HEK293 (cell line): Measurements from ENCODE around the gene AXL.

Source experiments
- KLF16 ChIP-seq: fragments of 450-650 bp; formaldehyde crosslinking; IDR thresholded peaks from 2 replicates; pipeline ENCODE4 v1.5.1; 2017; ENCODE audit warnings: missing biosample characterization, missing genetic modification characterization
- KLF9 ChIP-seq: fragments of 450-650 bp; formaldehyde crosslinking; IDR thresholded peaks from 2 replicates; pipeline ENCODE4 v1.5.1; 2016; ENCODE audit warnings: missing biosample characterization, missing genetic modification characterization, low read depth
- REPIN1 ChIP-seq: fragments of 450-650 bp; formaldehyde crosslinking; IDR thresholded peaks from 2 replicates; pipeline ENCODE4 v1.5.1; 2017; ENCODE audit warnings: missing biosample characterization, missing genetic modification characterization, low read depth
- ZBTB7A ChIP-seq: fragments of 450-650 bp; formaldehyde crosslinking; IDR thresholded peaks from 2 replicates; pipeline ENCODE4 v1.5.1; 2016; ENCODE audit warnings: low read depth, missing biosample characterization, missing genetic modification characterization
- ZFP3 ChIP-seq: fragments of 450-650 bp; formaldehyde crosslinking; IDR thresholded peaks from 2 replicates; pipeline ENCODE4 v1.5.1; 2016; ENCODE audit warnings: low read depth, missing biosample characterization, missing genetic modification characterization
- ZFP41 ChIP-seq: fragments of 450-650 bp; formaldehyde crosslinking; IDR thresholded peaks from 2 replicates; pipeline ENCODE4 v1.5.1; 2016; ENCODE audit warnings: missing biosample characterization, missing genetic modification characterization, borderline replicate concordance
- ZNF157 ChIP-seq: fragments of 450-650 bp; formaldehyde crosslinking; IDR thresholded peaks from 2 replicates; pipeline ENCODE4 v1.5.1; 2016; ENCODE audit warnings: missing biosample characterization, missing genetic modification characterization
- ZNF184 ChIP-seq: fragments of 450-650 bp; IDR thresholded peaks from 2 replicates; pipeline ENCODE4 v1.5.1; 2018; ENCODE audit warnings: missing biosample characterization, mild to moderate bottlenecking, missing genetic modification characterization
- ZNF302 ChIP-seq: fragments of 450-650 bp; formaldehyde crosslinking; IDR thresholded peaks from 2 replicates; pipeline ENCODE4 v1.5.1; 2016; ENCODE audit warnings: missing biosample characterization, missing genetic modification characterization, low read depth
- ZNF433 ChIP-seq: fragments of 450-650 bp; formaldehyde crosslinking; IDR thresholded peaks from 2 replicates; pipeline ENCODE4 v1.5.1; 2016; ENCODE audit warnings: missing biosample characterization, missing genetic modification characterization, low read depth
- ZNF610 ChIP-seq: fragments of 450-650 bp; formaldehyde crosslinking; IDR thresholded peaks from 2 replicates; pipeline ENCODE4 v1.5.1; 2016; ENCODE audit warnings: missing biosample characterization, missing genetic modification characterization, borderline replicate concordance
- ZNF701 ChIP-seq: fragments of 450-650 bp; formaldehyde crosslinking; IDR thresholded peaks from 2 replicates; pipeline ENCODE4 v1.5.1; 2016; ENCODE audit warnings: missing biosample characterization, missing genetic modification characterization
- ZNF792 ChIP-seq: fragments of 450-650 bp; formaldehyde crosslinking; IDR thresholded peaks from 2 replicates; pipeline ENCODE4 v1.5.1; 2016; ENCODE audit warnings: missing biosample characterization, missing genetic modification characterization
- TF ChIP-seq, protein P1 (sequence below): fragments of 450-650 bp; formaldehyde crosslinking; IDR thresholded peaks from 2 replicates; pipeline ENCODE4 v1.5.0; 2017; ENCODE audit warnings: missing biosample characterization, missing genetic modification characterization, borderline replicate concordance
- TF ChIP-seq, protein P2 (sequence below): fragments of 450-650 bp; formaldehyde crosslinking; IDR thresholded peaks from 2 replicates; pipeline ENCODE4 v1.5.1; 2017; ENCODE audit warnings: missing biosample characterization, missing genetic modification characterization
- TF ChIP-seq, protein P3 (sequence below): fragments of 450-650 bp; formaldehyde crosslinking; IDR thresholded peaks from 2 replicates; pipeline ENCODE4 v1.5.1; 2017; ENCODE audit warnings: missing biosample characterization, missing genetic modification characterization
- TF ChIP-seq, protein P4 (sequence below): fragments of 450-650 bp; formaldehyde crosslinking; conservative IDR thresholded peaks from 2 replicates; pipeline ENCODE4 v1.5.1; 2016; ENCODE audit warnings: low read depth, missing biosample characterization, missing genetic modification characterization
- TF ChIP-seq, protein P5 (sequence below): fragments of 450-650 bp; formaldehyde crosslinking; IDR thresholded peaks from 2 replicates; pipeline ENCODE4 v1.5.1; 2016; ENCODE audit warnings: missing biosample characterization, missing genetic modification characterization
- TF ChIP-seq, protein P6 (sequence below): fragments of 450-650 bp; formaldehyde crosslinking; IDR thresholded peaks from 2 replicates; pipeline ENCODE4 v1.5.1; 2016; ENCODE audit warnings: missing biosample characterization, missing genetic modification characterization
- TF ChIP-seq, protein P7 (sequence below): fragments of 450-650 bp; formaldehyde crosslinking; IDR thresholded peaks from 2 replicates; pipeline ENCODE4 v1.5.1; 2016; ENCODE audit warnings: missing biosample characterization, missing genetic modification characterization

The AXL gene

DNA sequence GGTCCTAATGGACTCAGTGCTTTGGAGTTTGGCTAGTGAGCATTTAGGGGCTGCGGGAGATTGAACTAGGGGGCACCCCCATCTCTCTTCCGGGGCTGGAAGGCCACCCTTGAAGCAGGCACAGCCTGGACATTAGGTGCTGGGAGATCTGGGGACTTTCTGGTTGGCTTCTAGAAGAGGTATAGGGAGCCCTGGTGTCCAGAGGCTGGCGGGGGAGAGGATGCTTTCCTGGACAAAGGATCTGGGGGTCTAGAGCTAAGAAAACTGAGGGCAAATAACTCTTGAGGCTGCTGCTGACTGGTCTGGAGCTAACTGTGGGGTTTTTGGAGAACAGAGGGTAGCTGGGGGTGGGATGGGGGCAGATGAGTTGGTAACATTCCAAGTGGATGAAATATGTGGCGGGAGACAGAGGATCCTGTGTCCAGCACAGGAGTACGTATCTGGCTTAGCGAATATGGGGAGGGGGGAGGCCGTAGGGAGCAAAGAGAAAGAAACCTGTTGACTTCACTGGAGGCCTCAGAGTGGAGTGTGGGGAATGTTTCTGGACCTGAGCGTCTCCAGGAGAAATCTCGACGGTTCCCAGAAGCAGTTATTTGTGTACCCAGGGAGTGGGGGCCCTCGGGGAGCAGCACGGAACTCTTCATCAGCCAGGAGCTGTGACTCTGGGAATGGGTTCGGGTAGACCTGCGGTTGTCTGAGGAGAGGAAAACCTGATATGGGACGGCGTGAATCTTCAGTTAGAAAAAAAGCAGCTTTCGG is 46.6 kb downstream of the AXL start (continued):
- TF ChIP-seq, protein P1, sequence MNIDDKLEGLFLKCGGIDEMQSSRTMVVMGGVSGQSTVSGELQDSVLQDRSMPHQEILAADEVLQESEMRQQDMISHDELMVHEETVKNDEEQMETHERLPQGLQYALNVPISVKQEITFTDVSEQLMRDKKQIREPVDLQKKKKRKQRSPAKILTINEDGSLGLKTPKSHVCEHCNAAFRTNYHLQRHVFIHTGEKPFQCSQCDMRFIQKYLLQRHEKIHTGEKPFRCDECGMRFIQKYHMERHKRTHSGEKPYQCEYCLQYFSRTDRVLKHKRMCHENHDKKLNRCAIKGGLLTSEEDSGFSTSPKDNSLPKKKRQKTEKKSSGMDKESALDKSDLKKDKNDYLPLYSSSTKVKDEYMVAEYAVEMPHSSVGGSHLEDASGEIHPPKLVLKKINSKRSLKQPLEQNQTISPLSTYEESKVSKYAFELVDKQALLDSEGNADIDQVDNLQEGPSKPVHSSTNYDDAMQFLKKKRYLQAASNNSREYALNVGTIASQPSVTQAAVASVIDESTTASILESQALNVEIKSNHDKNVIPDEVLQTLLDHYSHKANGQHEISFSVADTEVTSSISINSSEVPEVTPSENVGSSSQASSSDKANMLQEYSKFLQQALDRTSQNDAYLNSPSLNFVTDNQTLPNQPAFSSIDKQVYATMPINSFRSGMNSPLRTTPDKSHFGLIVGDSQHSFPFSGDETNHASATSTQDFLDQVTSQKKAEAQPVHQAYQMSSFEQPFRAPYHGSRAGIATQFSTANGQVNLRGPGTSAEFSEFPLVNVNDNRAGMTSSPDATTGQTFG (tag by site-specific recombination), result no peak
- TF ChIP-seq, protein P2, sequence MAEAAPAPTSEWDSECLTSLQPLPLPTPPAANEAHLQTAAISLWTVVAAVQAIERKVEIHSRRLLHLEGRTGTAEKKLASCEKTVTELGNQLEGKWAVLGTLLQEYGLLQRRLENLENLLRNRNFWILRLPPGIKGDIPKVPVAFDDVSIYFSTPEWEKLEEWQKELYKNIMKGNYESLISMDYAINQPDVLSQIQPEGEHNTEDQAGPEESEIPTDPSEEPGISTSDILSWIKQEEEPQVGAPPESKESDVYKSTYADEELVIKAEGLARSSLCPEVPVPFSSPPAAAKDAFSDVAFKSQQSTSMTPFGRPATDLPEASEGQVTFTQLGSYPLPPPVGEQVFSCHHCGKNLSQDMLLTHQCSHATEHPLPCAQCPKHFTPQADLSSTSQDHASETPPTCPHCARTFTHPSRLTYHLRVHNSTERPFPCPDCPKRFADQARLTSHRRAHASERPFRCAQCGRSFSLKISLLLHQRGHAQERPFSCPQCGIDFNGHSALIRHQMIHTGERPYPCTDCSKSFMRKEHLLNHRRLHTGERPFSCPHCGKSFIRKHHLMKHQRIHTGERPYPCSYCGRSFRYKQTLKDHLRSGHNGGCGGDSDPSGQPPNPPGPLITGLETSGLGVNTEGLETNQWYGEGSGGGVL (tag by site-specific recombination), result peak; percentile 84
- TF ChIP-seq, protein P3, sequence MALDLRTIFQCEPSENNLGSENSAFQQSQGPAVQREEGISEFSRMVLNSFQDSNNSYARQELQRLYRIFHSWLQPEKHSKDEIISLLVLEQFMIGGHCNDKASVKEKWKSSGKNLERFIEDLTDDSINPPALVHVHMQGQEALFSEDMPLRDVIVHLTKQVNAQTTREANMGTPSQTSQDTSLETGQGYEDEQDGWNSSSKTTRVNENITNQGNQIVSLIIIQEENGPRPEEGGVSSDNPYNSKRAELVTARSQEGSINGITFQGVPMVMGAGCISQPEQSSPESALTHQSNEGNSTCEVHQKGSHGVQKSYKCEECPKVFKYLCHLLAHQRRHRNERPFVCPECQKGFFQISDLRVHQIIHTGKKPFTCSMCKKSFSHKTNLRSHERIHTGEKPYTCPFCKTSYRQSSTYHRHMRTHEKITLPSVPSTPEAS (tag by site-specific recombination), result no peak
- TF ChIP-seq, protein P4, sequence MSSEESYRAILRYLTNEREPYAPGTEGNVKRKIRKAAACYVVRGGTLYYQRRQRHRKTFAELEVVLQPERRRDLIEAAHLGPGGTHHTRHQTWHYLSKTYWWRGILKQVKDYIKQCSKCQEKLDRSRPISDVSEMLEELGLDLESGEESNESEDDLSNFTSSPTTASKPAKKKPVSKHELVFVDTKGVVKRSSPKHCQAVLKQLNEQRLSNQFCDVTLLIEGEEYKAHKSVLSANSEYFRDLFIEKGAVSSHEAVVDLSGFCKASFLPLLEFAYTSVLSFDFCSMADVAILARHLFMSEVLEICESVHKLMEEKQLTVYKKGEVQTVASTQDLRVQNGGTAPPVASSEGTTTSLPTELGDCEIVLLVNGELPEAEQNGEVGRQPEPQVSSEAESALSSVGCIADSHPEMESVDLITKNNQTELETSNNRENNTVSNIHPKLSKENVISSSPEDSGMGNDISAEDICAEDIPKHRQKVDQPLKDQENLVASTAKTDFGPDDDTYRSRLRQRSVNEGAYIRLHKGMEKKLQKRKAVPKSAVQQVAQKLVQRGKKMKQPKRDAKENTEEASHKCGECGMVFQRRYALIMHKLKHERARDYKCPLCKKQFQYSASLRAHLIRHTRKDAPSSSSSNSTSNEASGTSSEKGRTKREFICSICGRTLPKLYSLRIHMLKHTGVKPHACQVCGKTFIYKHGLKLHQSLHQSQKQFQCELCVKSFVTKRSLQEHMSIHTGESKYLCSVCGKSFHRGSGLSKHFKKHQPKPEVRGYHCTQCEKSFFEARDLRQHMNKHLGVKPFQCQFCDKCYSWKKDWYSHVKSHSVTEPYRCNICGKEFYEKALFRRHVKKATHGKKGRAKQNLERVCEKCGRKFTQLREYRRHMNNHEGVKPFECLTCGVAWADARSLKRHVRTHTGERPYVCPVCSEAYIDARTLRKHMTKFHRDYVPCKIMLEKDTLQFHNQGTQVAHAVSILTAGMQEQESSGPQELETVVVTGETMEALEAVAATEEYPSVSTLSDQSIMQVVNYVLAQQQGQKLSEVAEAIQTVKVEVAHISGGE, result no peak
- TF ChIP-seq ZNF792 (tag by site-specific recombination) (no peak), KLF9 (tag by site-specific recombination) (no peak), ZNF701 (tag by site-specific recombination) (no peak), ZBTB7A (tag by site-specific recombination) (no peak), ZFP41 (tag by site-specific recombination) (no peak), KLF16 (tag by site-specific recombination) (no peak), ZNF157 (tag by site-specific recombination) (no peak), ZFP3 (no peak), ZNF610 (tag by site-specific recombination) (no peak), ZNF433 (tag by site-specific recombination) (no peak), REPIN1 (no peak), ZNF184 (tag by site-specific recombination) (no peak), ZNF302 (tag by site-specific recombination) (no peak)
- TF ChIP-seq, protein P5, sequence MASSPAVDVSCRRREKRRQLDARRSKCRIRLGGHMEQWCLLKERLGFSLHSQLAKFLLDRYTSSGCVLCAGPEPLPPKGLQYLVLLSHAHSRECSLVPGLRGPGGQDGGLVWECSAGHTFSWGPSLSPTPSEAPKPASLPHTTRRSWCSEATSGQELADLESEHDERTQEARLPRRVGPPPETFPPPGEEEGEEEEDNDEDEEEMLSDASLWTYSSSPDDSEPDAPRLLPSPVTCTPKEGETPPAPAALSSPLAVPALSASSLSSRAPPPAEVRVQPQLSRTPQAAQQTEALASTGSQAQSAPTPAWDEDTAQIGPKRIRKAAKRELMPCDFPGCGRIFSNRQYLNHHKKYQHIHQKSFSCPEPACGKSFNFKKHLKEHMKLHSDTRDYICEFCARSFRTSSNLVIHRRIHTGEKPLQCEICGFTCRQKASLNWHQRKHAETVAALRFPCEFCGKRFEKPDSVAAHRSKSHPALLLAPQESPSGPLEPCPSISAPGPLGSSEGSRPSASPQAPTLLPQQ, result no peak
- TF ChIP-seq, protein P6, sequence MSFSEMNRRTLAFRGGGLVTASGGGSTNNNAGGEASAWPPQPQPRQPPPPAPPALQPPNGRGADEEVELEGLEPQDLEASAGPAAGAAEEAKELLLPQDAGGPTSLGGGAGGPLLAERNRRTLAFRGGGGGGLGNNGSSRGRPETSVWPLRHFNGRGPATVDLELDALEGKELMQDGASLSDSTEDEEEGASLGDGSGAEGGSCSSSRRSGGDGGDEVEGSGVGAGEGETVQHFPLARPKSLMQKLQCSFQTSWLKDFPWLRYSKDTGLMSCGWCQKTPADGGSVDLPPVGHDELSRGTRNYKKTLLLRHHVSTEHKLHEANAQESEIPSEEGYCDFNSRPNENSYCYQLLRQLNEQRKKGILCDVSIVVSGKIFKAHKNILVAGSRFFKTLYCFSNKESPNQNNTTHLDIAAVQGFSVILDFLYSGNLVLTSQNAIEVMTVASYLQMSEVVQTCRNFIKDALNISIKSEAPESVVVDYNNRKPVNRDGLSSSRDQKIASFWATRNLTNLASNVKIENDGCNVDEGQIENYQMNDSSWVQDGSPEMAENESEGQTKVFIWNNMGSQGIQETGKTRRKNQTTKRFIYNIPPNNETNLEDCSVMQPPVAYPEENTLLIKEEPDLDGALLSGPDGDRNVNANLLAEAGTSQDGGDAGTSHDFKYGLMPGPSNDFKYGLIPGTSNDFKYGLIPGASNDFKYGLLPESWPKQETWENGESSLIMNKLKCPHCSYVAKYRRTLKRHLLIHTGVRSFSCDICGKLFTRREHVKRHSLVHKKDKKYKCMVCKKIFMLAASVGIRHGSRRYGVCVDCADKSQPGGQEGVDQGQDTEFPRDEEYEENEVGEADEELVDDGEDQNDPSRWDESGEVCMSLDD, result no peak; the same call in 1 of the 2 replicates
- TF ChIP-seq, protein P7, sequence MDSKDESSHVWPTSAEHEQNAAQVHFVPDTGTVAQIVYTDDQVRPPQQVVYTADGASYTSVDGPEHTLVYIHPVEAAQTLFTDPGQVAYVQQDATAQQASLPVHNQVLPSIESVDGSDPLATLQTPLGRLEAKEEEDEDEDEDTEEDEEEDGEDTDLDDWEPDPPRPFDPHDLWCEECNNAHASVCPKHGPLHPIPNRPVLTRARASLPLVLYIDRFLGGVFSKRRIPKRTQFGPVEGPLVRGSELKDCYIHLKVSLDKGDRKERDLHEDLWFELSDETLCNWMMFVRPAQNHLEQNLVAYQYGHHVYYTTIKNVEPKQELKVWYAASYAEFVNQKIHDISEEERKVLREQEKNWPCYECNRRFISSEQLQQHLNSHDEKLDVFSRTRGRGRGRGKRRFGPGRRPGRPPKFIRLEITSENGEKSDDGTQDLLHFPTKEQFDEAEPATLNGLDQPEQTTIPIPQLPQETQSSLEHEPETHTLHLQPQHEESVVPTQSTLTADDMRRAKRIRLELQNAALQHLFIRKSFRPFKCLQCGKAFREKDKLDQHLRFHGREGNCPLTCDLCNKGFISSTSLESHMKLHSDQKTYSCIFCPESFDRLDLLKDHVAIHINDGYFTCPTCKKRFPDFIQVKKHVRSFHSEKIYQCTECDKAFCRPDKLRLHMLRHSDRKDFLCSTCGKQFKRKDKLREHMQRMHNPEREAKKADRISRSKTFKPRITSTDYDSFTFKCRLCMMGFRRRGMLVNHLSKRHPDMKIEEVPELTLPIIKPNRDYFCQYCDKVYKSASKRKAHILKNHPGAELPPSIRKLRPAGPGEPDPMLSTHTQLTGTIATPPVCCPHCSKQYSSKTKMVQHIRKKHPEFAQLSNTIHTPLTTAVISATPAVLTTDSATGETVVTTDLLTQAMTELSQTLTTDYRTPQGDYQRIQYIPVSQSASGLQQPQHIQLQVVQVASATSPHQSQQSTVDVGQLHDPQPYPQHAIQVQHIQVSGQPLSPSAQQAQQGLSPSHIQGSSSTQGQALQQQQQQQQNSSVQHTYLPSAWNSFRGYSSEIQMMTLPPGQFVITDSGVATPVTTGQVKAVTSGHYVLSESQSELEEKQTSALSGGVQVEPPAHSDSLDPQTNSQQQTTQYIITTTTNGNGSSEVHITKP, result 0 out of 2 replicates have a peak, but pooled peaks have one; percentile 8
